ENCODE results near the gene SMIM22.

DNA sequence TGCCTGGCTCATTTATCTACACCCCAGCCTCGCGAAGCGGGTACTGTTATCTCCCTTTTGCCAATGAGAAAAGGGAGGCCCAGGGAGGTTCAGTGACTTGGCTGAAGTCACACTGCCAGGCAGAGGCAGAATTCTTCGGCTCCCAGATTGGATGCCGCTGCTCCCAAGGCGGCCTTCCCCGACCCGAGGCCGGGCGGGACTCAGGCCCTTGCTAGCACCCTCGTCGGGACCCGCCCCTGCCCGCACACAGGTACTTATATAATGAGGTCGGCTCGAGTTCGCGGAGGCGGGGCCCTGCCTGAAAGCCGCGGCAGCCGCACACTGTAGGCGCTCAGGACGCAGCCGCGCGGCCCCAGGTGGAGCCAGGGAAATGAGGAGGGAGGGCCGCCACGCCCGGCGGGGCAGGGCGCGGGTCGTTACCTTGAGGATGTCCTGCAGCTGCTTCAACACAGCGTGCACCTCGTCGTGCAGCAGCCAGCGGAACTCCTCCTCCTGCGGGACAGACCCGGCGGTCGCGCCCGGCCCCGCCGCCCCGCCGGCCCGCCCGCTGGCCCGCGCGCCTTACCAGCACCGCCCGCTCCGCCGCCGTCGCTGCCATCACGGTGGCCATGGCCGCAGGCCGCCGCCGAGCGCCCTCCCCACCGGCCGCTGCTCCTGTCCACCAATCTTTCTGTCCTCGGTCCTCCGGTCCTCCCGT, 6.9 kb downstream of the SMIM22 start, which contains the start of gene ROGDI:
- TF ChIP-seq, protein P1, sequence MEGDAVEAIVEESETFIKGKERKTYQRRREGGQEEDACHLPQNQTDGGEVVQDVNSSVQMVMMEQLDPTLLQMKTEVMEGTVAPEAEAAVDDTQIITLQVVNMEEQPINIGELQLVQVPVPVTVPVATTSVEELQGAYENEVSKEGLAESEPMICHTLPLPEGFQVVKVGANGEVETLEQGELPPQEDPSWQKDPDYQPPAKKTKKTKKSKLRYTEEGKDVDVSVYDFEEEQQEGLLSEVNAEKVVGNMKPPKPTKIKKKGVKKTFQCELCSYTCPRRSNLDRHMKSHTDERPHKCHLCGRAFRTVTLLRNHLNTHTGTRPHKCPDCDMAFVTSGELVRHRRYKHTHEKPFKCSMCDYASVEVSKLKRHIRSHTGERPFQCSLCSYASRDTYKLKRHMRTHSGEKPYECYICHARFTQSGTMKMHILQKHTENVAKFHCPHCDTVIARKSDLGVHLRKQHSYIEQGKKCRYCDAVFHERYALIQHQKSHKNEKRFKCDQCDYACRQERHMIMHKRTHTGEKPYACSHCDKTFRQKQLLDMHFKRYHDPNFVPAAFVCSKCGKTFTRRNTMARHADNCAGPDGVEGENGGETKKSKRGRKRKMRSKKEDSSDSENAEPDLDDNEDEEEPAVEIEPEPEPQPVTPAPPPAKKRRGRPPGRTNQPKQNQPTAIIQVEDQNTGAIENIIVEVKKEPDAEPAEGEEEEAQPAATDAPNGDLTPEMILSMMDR (IDR thresholded peaks at IDR 0.05) = no peak
- TF ChIP-seq POLR2A (IDR thresholded peaks at IDR 0.05) = peak; percentile 46 to 77 (median 74)

All from body of pancreas (tissue), 4 donors.